HS-27A (cell line): ENCODE data around the gene MAP7D1.
"Not testable (repeated sequence)": the region's sequence is repeated elsewhere in the genome, so short reads cannot be mapped to it uniquely, and the experiment has no call there.

Experiments
- DNase-seq: peaks from one replicate; pipeline ENCODE4 v3.0.0-alpha.2; 2012; ENCODE audit warnings: low read depth, missing footprints

MAP7D1 gene

DNA sequence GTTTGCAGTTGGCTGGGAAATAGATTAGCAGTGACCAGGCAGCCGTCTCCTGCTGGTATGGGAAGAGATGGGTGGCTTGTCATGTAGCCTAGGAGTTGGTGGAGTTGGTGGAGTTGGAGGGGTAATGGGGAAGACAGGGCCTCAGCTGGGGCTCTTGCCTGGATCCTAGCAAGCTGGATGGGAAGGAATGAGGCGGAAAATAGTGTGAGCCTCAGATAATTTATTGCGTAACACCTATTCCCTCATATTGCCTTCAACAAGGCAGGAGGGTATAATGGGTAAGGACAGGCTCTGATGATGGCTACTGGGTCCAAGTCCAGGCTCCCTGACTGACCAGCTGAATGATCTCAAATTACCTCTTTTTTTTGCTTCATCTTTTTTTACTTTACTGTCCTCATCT, 12.6 kb downstream of the MAP7D1 start:
- no peak for DNase-seq

DNA sequence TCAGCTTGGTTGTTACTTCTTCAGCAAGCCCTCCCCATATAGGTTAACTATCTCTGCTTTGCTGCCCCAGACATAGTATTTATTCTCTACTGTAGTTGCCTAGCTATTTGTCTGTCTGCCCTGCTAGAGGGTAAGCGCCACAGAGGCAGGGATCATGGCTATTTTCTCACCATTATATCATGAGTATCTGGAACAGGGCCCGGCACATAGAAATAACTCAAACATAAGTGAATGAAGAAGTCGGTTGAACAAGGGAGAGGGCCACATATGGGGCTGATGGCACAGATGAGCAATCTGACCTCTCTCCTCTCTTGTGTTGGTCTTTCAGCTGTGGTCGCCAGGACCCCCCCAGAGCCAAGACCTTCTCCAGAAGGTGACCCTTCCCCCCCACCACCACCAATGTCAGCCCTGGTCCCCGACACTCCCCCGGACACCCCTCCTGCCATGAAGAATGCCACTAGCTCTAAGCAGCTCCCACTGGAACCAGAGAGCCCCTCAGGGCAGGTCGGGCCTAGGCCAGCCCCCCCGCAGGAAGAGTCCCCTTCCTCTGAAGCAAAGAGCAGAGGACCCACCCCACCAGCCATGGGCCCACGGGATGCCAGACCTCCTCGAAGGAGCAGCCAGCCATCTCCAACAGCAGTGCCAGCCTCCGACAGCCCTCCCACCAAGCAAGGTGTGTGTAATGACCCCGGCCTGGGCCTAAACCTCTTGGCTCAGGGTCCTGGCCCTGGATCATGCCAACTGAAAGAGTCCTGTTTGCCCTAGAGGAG, 14.9 kb downstream of the MAP7D1 start:
- DNase-seq: no peak

DNA sequence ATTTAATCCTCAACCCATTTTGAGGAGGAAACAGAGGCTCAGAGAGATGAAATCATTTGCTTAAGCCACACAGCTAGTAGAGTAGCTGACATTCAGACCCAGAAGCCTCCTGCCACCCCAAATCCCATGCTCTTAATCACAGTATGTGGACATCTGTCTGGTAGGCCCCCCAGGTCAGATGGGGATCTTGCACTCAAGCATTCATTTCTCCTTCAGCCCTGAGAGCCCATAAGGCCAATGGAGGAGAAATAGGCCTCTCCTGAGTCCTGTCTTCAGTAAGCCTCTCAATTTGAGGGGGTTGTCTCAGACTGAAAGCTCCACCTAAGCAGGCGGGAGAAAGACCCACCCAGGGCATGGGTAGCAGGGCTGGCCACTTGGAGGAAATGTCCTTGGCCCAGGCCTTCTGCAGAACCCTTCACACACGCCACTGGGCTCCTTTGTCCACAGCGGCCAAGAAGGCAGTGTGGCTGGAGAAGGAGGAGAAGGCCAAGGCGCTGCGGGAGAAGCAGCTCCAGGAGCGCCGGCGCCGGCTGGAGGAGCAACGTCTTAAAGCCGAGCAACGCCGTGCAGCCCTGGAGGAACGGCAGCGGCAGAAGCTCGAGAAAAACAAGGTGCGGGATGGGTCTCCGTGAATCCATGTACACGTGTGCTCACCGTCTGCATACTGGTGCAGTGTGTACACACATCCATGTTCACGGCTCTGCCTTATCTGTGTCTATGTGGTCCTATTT, 16.2 kb downstream of the MAP7D1 start:
- no peak for DNase-seq

DNA sequence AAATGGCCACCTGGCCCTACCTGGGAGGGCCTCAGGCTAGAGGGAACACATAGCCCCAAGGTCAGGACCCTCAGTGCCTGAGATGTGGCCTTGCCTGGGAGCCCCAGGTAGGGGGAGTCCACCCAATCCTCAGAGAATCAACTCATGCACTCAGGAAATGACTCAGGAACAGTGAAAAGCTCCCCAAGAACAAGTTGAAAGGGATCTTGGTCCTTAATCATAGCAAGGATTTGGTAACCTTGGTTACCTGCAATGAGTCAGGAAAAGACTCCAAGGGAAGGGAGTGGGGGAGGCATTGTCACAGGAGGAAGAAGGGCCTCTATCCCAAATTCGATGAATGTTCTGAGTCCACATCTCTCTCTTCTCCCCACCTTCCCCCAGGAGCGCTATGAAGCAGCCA, 17.0 kb downstream of the MAP7D1 start:
- no peak for DNase-seq

DNA sequence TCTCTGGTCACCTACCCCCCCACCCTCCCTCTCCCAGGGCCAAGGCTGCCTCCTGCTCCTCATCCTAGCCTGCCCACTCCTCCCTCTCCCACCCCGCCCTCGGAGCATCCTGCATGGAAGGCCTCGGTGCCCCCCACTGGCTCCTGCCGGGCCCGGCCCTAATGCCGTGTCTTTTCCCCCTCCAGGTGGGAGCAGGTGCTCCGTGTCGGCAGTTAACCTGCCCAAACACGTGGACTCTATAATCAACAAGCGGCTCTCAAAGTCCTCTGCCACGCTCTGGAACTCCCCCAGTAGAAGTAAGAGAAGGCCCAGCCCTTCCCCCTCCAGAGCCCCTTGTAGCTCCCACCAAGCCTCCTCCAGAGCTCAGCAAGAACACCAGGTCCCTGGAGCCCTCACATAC, 18.8 kb downstream of the MAP7D1 start:
- no peak for DNase-seq

DNA sequence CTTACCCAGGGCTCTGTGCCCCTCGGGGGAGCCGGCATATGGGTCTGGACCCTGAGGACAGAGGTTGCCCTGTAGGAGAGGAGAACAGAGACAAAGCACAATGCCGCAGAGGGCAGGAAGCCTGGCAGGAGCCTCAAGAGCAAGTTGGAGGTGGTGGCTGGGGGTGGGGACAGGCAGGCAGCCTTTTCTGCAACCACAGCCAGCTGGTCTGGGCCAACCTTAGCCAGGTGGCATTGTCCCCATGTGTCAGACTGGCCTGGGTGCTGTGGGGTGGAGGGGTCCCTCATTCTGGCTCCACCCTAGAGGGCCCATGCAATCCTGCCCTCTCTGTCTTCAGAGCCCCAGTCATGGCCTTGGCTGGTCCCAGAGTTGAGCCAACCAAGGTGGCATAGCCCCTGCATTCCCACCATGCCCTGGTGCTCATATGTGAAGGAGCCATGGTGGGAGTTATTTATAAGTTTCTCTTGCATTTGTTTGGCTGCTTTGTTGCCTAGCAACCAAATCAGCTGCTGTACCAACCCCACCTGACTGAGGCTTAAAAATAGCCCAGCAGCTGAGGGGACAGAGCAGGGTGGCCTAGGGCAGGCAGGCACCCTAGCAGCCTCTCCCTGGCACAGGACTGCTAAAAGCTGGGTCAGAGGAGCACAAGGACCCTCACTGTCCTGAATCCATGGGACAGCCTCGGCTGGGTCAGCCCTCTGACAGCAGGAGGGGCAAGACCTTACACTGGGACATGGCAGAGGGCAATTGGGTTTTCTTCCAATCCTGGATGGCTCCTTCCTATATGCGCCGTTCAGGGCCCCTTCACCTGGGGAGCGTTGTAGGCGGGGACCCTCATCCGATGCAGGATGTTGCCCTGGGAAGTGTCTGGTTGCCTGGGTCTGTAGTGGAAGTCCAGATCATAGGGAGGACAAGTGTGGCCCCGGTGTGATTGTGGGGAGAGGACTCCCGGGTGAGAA, 19.5 kb downstream of the MAP7D1 start:
- no peak for DNase-seq

DNA sequence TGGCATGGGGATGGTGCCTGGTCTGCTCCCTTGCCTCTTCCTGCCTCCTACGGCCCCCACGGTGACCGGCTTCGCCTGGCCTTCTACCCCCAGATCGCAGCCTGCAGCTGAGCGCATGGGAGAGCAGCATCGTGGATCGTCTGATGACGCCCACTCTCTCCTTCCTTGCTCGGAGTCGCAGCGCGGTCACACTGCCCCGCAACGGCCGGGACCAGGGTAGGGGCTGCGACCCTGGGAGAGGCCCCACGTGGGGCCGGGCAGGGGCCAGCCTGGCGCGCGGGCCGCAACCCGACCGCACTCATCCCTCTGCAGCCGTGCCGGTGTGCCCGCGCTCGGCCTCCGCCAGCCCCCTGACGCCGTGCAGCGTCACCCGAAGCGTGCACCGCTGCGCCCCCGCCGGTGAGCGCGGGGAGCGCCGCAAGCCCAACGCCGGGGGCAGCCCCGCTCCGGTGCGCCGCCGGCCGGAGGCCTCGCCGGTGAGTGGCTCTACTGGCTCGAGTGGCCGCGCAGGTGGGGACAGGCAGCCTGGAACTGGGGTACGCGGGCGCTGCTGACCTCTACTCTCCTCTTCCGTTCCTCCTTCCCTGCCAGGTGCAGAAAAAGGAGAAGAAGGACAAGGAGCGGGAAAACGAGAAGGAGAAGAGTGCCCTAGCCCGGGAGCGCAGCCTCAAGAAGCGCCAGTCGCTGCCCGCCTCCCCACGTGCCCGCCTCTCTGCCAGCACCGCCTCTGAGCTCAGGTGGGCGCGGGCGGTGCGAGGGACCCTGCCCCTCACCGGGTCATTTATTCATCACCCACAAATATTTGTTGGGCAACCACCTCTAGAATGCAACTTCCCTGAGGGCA, 20.4 kb downstream of the MAP7D1 start:
- DNase-seq: no peak

DNA sequence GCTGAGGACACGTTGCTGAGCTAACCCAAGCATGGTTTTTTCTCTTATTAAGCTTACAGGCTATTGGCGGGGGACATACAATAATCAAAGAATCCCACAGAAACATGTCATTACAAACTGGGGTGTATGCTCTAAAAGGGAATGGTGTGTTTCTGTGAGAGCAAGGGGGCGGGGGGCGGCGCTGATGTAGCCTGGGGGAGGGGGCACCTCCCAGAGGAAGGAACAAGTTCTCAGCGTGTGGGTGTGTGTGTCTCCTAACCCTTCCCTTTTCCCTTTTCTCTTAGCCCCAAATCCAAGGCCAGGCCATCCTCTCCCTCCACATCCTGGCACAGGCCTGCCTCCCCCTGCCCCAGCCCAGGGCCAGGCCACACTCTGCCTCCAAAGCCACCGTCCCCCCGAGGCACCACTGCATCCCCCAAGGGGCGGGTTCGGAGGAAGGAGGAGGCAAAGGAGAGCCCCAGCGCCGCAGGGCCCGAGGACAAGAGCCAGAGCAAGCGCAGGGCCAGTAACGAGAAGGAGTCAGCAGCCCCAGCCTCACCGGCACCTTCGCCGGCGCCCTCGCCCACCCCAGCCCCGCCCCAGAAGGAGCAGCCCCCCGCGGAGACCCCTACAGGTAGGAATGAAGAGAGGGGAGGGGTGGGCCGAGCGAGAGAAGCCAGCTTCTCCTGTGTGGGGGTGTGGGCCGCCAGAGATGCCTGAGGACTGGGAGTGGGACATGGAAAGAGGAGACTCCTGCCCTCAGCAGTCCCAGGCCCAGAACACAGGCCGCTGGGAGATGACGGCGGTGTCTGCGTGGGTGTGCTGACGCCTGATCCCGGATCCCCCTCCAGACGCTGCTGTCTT, 21.9 kb downstream of the MAP7D1 start:
- no peak for DNase-seq

DNA sequence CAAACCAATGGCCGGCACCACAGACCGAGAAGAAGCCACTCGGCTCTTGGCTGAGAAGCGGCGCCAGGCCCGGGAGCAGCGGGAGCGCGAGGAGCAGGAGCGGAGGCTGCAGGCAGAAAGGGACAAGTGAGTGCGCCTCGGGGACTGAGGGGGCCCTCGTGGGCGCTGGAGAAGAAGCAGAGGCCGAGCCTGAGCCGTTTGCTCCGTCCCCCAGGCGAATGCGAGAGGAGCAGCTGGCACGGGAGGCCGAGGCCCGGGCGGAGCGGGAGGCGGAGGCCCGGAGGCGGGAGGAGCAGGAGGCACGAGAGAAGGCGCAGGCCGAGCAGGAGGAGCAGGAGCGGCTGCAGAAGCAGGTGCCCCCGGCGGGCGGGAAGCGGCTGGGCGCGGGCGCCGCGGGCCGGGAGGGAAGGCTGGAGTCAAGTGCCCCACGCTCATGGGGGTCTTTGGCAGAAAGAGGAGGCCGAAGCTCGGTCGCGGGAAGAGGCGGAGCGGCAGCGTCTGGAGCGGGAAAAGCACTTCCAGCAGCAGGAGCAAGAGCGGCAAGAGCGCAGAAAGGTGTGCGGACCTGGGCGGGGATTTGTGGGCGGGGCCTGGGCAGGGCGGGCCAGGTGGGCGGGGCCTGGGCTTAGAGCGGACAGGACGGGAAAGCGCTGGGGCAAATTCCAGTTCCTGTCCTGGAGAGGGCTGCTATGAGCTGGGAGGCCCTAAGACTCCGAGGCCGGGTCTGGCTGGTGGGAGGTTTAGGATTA, 22.7 kb downstream of the MAP7D1 start:
- no peak for DNase-seq

DNA sequence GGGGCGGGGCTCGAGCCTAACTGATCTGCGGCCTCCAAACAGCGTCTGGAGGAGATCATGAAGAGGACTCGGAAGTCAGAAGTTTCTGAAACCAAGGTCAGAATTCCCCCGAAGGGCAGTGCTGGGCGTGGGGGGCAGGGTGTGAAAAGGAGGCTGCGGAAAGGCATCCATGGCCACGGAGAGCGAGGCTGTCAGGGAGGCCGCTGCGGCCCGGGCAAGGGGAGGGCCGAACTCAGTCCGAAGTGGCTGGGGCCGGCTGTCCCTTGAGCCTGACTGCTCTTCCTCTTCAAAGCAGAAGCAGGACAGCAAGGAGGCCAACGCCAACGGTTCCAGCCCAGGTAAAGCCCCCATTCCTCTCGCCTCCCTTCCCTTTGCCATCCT, 23.2 kb downstream of the MAP7D1 start:
- no peak for DNase-seq

DNA sequence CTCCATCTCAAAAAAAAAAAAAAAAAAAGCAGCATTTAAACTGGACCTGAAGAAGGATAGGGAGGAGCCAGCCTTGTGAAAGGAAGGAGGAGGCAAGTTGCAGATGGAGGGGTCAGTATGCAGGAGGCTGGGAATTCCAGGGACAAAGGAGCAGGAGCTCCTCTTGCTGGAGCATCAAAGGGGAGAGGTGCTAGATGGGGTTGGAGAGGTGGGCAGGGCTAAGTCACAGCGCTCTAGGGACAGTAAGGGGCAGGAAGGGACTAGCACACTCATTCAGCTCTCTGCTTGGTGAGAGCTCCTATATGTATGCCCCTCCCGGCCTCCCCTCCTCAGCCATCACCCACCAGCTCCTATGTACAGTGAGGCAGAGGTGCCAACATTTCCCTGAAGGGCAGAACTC, 26.8 kb downstream of the MAP7D1 start:
- no peak for DNase-seq

DNA sequence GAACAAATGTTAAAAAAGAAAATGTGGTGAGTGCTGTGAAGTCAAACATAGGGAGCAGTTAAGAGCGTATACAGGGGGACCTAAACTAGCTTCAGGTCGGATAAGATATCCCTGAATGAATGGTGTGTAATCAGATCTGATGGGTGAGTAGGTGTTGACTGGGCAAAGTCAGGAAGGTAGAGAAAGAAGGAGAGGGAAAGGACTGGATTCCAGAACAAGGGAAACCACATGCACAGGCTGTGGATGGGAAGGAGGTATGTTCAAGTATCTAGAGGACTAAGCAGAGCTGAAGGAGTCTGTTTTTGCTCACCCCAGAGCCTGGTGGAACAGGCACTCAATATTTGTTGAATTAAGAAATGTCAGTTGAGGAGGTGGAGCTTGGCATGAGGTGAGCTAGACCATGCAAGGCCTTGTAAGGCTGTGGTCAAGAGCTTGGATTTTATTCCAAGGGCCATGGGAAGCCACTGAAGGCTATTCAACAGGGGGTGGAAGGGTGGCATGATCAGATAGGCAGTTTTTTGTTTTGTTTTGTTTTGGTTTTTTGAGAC, 27.4 kb downstream of the MAP7D1 start:
- no peak for DNase-seq

DNA sequence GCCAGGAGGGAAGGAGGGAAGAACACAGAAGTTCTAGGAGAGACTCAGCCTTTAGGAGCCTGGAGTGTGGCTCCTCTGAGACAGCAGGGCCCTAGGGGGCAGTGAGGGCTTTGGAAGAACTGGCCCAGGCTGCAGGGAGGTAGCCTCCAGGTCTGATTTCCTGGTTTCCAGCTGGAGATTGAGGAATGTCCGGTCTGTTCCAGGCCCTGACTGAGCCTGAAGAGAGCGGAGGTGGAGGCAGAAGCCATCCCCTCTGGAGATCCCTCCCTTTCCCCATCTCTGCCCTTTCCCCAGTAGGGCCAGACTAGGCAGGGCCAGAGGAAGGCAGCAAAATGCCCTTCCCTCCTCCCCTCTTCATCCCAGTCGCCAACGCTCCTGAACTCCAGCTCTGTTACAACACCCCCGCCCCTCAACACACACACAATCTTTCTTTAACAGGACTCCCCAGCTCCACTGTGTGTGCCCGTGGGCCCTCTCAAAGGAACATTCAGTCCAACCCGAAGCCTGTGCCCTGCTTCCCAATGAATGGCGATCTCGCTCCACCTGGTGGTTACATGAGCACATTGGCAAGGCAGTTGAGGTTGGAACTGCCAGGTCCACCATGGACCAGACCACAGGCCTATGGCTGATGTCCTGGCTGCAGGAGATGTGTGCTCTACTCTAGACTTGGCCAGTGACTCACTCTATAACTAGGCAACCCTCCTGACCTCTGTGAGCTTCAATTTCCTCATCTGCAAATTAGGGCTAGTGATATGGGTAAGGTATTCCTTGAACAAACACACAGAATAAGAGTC, 32.0 kb downstream of the MAP7D1 start:
- DNase-seq: peak; percentile 90

DNA sequence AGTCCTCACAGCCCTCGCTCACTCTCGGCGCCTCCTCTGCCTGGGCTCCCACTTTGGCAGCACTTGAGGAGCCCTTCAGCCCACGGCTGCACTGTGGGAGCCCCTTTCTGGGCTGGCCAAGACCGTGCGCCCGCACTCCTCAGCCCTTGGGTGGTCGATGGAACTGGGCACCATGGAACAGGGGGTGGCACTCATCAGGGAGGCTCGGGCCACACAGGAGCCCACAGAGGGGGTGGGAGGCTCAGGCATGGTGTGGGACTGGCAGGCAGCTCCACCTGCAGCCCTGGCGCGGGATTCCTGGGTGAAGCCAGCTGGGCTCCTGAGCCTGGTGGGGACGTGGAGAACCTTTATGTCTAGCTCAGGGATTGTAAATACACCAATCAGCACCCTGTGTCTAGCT, 40.8 kb downstream of the MAP7D1 start:
- DNase-seq: not testable (repeated sequence)

DNA sequence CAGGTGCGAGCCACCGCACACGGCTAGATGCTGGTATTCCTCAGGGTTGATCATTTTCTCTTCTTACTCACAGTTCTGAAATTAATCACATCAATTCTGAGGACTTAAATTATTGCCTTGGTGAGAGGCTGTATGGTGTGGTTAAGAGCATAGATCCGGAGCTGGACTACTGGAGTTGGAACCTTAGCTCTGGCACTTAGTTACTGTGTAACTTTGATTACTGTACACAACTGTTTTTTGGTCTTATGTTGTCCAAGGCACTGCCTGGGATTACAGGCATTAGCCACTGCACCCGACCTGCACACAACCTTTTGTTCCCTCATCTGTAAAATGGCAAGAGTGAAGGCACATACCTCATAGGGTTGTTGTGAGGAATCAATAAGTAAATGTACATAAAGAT, 42.7 kb downstream of the MAP7D1 start:
- no peak for DNase-seq

DNA sequence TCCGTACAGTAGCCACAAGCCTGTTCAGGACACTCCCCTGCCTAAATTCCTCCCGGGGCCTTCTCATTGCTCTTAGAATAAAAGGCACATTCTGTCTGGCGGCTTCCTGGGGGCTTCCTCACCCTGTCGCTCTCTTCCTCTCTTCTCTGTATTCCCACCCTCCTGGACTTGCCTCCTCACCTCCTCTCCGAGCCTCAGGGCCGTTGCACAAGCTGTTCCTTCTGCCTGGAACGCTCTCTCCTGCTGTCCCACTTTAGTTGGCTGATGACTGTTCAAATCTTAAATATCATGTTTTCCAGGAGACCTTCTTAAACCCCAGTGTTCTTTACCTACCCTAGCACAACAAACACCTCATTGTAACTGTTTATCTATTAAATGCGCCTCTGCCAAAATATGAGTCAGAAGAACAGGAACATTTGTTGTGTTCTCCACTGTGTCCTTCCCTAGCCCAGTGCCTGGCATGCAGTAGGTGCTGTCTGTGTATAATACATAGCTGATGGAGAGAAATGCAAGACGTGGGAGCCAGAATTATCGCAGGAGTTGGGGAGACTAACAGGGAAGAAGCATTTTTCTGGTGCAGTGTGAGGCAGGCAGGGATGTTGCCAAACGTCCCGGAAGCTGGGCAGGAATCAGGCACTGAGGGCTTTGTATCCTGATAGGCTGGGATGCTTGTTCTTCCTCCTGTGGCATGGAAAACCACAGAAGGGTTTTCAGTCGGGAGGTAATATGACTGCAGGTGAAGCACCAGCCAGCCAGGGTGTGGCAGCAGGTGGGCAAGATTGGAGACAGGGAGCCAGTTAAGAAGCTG, 44.2 kb downstream of the MAP7D1 start:
- DNase-seq: no peak

DNA sequence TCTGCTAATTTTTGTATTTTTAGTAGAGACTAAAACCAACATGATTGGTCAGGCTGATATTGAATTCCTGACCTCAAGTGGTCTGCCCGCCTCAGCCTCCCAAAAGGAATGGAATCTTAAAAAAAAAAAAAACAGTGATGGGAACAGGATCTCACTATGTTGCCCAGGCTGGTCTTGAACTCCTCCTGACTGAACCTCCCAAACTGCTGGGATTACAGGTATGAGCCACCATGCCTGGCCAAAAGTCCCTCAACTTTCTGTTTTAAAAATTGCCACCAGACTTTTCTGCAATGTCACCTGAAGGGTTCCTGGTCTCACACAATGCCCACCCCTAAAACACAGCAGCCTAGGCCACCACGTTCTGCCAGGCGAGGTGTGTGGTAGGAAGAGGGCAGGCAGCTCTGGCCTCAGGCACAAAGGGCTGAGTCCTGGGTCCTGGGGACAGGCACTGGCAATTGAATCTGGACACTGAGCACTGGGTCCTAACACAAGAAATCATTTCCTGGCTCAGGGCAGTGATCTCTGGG, 47.1 kb downstream of the MAP7D1 start:
- no peak for DNase-seq
